GM10266 (cell line): ENCODE measurements around the gene CRKL.

Experiments
- DNase-seq: peaks from one replicate; pipeline ENCODE4 v3.0.0; 2012; ENCODE audit errors: extremely low spot score
- TF ChIP-seq, protein P1 (sequence below): IDR thresholded peaks from 2 replicates; pipeline ENCODE4 v1.5.1; 2012; ENCODE audit warnings: mild to moderate bottlenecking, low read depth; ENCODE audit not compliant: control insufficient read depth, insufficient read depth; ENCODE audit errors: missing control alignments

Gene CRKL

DNA sequence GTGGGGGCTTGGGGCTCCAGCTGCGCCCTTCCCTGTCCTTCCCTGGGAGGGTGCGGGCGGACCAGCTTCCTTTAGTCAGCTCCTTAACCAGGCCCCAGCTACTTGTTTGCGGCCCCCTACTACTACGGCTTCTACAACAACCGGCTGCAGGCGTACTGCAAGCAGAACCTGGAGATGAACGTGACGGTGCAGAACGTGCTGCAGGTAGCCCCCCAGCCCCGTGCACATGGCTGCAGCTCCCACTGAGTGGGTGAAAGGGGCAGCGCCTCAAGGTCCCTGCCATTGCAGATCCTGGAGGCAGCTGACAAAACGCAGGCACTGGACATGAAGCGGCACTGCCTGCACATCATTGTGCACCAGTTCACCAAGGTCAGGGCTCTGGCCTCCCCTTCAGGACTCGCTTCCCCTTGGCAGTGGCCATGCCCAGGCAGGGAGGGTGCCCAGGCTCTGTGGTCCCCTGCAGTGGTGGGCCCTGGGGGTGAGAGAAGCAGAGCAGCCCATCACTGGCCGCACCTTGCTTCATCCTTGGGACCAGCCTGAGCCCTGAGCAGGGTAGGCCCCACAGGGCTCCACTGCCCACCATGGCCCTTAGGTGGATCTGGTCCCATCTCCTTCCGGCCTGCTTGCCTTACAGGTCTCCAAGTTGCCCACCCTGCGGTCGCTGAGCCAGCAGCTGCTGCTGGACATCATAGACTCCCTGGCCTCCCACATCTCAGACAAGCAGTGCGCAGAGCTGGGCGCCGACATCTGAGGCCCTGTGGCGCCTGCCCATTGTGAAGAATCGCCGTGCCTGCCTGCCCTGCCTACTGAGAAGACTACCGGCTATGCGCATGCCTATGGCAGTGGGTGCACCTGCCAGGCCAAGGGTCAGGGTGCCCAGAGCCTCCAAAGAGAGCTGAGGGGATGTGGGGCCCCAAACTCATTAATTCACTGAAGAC is 79.7 kb downstream of the CRKL start:
- DNase-seq: no peak
- TF ChIP-seq, protein P1, sequence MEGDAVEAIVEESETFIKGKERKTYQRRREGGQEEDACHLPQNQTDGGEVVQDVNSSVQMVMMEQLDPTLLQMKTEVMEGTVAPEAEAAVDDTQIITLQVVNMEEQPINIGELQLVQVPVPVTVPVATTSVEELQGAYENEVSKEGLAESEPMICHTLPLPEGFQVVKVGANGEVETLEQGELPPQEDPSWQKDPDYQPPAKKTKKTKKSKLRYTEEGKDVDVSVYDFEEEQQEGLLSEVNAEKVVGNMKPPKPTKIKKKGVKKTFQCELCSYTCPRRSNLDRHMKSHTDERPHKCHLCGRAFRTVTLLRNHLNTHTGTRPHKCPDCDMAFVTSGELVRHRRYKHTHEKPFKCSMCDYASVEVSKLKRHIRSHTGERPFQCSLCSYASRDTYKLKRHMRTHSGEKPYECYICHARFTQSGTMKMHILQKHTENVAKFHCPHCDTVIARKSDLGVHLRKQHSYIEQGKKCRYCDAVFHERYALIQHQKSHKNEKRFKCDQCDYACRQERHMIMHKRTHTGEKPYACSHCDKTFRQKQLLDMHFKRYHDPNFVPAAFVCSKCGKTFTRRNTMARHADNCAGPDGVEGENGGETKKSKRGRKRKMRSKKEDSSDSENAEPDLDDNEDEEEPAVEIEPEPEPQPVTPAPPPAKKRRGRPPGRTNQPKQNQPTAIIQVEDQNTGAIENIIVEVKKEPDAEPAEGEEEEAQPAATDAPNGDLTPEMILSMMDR: no peak

DNA sequence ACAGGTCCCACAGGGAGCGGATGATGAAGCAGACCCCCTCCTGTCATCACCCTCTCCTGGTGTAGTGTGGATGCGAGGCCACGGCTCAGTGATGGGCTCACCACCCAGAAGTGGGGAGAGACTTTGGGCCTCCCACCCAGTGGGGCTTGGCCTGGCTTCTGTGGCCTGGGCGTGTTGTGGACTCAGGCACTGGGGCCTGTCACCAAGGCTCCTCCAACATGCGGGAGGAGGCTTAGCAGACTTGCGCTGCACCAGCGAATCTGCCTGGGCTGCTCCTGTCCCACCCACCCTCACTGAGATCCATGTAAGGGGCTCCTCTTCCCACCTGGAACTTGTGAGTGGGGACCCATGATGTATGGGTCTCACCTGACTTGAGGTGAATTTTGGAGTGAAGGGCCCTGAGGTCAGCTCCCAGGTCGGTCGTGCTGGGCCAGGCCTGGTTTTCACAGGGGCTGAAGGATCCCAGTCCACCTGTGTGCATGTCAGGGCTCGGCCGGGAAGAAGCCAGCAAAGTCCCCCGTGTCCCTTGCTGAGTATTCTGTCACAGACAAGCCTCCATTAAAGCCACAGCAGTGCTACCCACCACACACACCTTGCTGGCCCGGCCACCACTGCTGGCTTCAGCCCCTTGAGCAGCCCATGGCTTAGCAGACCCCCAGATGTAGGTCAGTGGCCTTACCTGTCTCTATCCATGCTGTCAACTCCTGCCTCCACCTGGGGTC is 80.5 kb downstream of the CRKL start:
- no peak for DNase-seq
- TF ChIP-seq, protein P1: no peak

DNA sequence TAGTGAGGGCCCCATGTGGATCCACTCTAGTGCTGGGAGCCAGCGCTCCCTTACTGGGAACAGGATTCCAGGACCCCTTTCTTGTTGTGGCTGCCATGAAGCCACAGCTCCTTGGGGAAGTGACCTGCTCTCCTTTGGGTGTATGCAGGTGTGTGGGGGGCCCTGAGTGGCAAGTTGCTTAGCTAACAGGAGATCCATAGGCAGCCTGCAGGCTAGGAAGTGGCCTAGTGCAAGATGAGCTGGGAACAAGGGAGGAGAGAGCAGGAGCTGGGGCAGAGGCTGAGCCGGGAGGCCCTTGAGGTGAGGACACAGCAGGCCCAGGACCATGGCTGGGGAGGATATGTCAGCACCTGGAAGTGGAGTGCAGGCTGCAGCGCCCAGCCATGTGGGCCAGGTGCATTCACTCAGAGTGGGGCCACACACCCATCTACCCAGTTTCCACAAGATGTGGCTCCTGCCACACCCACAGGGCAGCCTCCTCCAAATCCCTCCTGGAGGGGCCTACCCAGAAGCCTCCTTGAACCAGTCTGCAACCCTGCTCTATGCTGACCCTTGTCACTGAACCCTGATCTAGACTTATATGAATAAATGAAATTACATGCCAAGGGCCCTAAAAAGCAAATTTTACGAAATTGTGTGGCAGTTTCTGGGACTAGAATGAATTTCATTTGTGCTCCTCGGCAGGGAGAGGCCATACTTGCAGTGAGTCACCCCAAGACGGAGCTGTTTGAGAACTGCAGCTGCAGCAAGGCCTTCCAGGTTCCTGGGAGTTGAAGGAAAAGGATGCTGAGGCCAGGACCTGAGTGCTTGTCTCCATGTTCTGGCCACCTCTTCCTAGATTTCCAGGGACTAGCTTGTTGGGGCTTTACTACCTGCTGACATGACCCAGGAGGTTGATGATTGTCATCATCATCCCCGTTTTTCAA is 81.5 kb downstream of the CRKL start:
- DNase-seq: no peak
- TF ChIP-seq, protein P1: no peak

DNA sequence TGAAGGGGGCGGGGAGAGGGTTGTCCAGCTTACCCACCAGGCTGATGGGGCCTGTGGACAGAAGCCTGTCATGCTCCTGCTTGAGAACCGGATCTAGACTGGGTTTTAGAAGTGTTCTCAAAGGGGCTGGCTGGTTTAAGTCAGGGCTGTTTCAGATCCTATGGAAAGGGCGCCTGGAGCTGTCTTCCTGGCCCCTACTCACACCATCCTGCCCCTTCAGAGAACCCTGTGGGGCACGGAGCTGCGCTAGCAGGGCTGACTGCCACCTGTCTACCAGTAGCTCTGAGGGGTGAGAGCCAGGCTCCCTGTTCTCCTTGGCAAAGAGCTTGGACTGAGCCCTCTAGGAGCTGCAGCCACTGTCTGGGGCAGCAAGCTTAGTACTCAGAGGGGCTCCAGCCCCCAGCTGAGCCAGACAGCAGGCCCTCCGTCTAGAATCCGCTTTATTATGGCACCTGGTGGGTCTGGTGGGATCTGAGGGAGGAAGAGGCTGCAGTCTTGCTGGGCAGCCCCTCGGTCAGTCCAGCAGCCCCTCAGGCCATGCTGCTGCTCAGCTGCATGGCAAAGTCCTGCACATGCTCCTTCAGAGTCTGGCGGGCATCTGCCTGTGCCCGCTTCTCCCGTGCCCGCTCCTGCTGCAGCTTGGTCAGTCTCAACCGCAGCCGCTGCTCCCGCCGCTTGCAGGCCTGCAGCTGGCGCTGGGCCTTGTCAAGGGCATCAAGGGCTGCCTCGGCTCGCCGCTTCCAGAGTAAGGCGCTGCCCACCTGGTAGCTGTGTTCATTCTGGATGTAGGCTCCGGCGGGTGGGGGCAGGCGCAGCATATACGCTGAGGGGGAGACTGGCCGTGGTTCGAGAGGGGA is 82.4 kb downstream of the CRKL start:
- TF ChIP-seq, protein P1: no peak
- no peak for DNase-seq

DNA sequence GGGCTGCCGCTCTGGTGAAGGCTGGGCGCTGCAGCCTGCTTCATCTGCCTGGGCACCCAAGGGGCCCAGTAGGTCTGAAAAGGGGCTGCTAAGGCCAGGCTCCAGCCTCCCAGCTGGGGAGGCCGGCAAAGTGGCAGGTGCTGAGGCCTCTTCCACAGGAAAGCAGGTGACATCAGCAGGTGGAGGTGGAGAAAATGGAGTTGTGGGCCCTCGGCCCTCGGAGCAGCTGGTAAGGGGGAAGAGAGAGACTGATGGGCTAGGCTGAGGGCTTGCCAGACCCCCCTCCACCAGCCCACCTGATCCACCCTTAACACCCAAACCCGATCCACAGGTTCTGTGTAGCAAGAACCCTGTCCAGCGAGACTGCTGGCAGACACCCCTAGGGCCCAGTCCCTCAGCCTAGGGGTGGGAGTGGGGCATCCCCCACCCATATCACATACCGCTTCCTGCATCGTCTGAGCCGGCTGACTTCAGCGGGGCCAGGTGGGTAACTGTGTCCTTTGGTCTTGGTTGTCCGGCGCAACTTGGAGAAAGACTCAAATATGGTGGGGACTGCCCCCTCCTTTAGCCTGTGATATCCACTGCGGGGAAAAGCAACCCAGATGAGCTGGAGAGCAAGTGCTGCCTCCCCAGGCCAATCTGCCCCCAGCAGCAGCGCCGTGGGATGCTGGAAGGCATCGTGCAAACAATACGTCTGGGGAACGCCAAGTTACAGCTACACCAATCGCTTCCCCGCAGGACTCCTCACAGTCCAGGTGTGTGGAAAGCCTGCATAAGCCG is 83.2 kb downstream of the CRKL start:
- TF ChIP-seq, protein P1: no peak
- DNase-seq: no peak
